Measurements from ENCODE around the gene BRINP3. TPM values are rescaled to one million over a fixed set of nuclear protein-coding genes. Genes with fewer than 3 reads are reported as not detected.

The BRINP3 gene
- total and polyA plus RNA-seq, 2 experiments from 2014 or later: not detected

DNA sequence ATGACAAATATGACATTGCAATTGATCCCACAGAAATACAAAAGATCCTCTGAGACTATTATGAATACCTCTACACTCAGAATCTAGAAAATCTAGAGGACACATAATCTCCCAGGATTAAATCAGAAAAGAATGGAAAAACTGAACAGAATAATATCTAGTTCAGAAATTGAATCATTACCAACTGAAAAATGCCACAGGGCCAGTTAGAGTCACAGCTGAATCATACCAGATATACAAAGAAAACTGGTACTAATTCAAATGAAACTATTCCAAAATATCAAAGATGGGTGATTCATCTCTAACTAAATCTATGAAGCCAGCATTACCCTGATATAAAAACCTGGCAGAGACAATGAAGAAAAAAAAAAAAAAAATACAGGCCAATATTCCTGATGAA, 149.3 kb downstream of the BRINP3 start:
- Histone ChIP-seq H2AFZ (no peak overlapping the region), H3K4me1 (ENCODE audit: insufficient read depth) (no peaks in the 10 kb centered on the region), H3K79me2 (replicated peaks; ENCODE audit: insufficient read depth) (no peaks in the 10 kb centered on the region), H3K9me2 (ENCODE audit: insufficient read depth) (no peaks in the 10 kb centered on the region), H3K4me3 (no peak overlapping the region), H3K36me3 (ENCODE audit: insufficient read depth) (no peaks in the 10 kb centered on the region), H3F3A (replicated peaks; ENCODE audit: low read depth) (no peaks in the 10 kb centered on the region), H3K4me2 (no peak overlapping the region), H4K20me1 (replicated peaks; ENCODE audit: insufficient read depth) (no peaks in the 10 kb centered on the region), H3K27ac (ENCODE audit: low read depth) (no peak overlapping the region), H3K27me3 (ENCODE audit: insufficient read depth) (no peaks in the 10 kb centered on the region)
- no peaks in the 10 kb centered on the region for H3K4me1 Mint-ChIP-seq
- ATAC-seq (no peak), DNase-seq (ENCODE audit: low spot score) (no peak)
- no peaks in the 10 kb centered on the region for H3K27me3 Mint-ChIP-seq (ENCODE audit: insufficient read depth, low read depth, poor library complexity)
- H3K9me3 Mint-ChIP-seq: no peaks in the 10 kb centered on the region
- H3K36me3 Mint-ChIP-seq (ENCODE audit: low read depth): no peaks in the 10 kb centered on the region
- no peak for TF ChIP-seq NANOG (IDR thresholded peaks at IDR 0.05; ENCODE audit: borderline replicate concordance)
- no peak for TF ChIP-seq CREB1 (CRISPR knock-in tag; IDR thresholded peaks at IDR 0.05; ENCODE audit: low read depth)
- TF ChIP-seq JUNB (IDR thresholded peaks at IDR 0.05; ENCODE audit: unreplicated experiment): no peak
- no peak for TF ChIP-seq ZNF114 (CRISPR knock-in tag; IDR thresholded peaks at IDR 0.05)
- TF ChIP-seq, protein P1, sequence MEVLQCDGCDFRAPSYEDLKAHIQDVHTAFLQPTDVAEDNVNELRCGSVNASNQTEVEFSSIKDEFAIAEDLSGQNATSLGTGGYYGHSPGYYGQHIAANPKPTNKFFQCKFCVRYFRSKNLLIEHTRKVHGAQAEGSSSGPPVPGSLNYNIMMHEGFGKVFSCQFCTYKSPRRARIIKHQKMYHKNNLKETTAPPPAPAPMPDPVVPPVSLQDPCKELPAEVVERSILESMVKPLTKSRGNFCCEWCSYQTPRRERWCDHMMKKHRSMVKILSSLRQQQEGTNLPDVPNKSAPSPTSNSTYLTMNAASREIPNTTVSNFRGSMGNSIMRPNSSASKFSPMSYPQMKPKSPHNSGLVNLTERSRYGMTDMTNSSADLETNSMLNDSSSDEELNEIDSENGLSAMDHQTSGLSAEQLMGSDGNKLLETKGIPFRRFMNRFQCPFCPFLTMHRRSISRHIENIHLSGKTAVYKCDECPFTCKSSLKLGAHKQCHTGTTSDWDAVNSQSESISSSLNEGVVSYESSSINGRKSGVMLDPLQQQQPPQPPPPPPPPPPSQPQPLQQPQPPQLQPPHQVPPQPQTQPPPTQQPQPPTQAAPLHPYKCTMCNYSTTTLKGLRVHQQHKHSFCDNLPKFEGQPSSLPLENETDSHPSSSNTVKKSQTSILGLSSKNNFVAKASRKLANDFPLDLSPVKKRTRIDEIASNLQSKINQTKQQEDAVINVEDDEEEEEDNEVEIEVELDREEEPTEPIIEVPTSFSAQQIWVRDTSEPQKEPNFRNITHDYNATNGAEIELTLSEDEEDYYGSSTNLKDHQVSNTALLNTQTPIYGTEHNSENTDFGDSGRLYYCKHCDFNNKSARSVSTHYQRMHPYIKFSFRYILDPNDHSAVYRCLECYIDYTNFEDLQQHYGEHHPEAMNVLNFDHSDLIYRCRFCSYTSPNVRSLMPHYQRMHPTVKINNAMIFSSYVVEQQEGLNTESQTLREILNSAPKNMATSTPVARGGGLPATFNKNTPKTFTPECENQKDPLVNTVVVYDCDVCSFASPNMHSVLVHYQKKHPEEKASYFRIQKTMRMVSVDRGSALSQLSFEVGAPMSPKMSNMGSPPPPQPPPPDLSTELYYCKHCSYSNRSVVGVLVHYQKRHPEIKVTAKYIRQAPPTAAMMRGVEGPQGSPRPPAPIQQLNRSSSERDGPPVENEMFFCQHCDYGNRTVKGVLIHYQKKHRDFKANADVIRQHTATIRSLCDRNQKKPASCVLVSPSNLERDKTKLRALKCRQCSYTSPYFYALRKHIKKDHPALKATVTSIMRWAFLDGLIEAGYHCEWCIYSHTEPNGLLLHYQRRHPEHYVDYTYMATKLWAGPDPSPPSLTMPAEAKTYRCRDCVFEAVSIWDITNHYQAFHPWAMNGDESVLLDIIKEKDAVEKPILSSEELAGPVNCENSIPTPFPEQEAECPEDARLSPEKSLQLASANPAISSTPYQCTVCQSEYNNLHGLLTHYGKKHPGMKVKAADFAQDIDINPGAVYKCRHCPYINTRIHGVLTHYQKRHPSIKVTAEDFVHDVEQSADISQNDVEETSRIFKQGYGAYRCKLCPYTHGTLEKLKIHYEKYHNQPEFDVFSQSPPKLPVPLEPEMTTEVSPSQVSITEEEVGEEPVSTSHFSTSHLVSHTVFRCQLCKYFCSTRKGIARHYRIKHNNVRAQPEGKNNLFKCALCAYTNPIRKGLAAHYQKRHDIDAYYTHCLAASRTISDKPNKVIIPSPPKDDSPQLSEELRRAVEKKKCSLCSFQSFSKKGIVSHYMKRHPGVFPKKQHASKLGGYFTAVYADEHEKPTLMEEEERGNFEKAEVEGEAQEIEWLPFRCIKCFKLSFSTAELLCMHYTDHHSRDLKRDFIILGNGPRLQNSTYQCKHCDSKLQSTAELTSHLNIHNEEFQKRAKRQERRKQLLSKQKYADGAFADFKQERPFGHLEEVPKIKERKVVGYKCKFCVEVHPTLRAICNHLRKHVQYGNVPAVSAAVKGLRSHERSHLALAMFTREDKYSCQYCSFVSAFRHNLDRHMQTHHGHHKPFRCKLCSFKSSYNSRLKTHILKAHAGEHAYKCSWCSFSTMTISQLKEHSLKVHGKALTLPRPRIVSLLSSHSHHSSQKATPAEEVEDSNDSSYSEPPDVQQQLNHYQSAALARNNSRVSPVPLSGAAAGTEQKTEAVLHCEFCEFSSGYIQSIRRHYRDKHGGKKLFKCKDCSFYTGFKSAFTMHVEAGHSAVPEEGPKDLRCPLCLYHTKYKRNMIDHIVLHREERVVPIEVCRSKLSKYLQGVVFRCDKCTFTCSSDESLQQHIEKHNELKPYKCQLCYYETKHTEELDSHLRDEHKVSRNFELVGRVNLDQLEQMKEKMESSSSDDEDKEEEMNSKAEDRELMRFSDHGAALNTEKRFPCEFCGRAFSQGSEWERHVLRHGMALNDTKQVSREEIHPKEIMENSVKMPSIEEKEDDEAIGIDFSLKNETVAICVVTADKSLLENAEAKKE (CRISPR knock-in tag; IDR thresholded peaks at IDR 0.05): no peak
- TF ChIP-seq EZH2 (IDR thresholded peaks at IDR 0.05; ENCODE audit: low read depth, unreplicated experiment): no peak
- TF ChIP-seq, protein P2, sequence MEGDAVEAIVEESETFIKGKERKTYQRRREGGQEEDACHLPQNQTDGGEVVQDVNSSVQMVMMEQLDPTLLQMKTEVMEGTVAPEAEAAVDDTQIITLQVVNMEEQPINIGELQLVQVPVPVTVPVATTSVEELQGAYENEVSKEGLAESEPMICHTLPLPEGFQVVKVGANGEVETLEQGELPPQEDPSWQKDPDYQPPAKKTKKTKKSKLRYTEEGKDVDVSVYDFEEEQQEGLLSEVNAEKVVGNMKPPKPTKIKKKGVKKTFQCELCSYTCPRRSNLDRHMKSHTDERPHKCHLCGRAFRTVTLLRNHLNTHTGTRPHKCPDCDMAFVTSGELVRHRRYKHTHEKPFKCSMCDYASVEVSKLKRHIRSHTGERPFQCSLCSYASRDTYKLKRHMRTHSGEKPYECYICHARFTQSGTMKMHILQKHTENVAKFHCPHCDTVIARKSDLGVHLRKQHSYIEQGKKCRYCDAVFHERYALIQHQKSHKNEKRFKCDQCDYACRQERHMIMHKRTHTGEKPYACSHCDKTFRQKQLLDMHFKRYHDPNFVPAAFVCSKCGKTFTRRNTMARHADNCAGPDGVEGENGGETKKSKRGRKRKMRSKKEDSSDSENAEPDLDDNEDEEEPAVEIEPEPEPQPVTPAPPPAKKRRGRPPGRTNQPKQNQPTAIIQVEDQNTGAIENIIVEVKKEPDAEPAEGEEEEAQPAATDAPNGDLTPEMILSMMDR (conservative IDR thresholded peaks at IDR 0.05; ENCODE audit: low read depth in 2 of 2): no peak
- TF ChIP-seq EZH2phosphoT487 (IDR thresholded peaks at IDR 0.05; ENCODE audit: unreplicated experiment): no peak
- H3K4me3 Mint-ChIP-seq: no peak overlapping the region
- H3K27ac Mint-ChIP-seq: no peak overlapping the region
